Activated CD4-positive, alpha-beta T cell treated with anti-CD3 and anti-CD28 coated beads, Interleukin-2, amount 50 U/mL, for 24 hours (primary cell): Measurements from ENCODE around the gene KCNMB2.

Experiments
- DNase-seq, 2 donors: peaks; one replicate each; pipeline ENCODE4 v3.0.0-alpha.2; 2020; ENCODE audit warnings: low read depth in 1 of 2, low spot score in 1 of 2

The KCNMB2 gene

GRCh38 chr3:178567611-178568010, 31.4 kb downstream of the KCNMB2 start:
- DNase-seq: no peak

- DNase-seq: no peak
These were observed 32.0 kb downstream of the KCNMB2 start for GRCh38 chr3:178568155-178568731.

GRCh38 chr3:178568911-178569310, 32.7 kb downstream of the KCNMB2 start:
- no peak for DNase-seq

- DNase-seq: no peak
These were observed 33.6 kb downstream of the KCNMB2 start for GRCh38 chr3:178569826-178570225.

- no peak for DNase-seq
These were observed 47.8 kb downstream of the KCNMB2 start for GRCh38 chr3:178583963-178584575.

- DNase-seq: no peak
These were observed 48.6 kb downstream of the KCNMB2 start for GRCh38 chr3:178584722-178585380.

- DNase-seq: no peak
These were observed 49.2 kb downstream of the KCNMB2 start for GRCh38 chr3:178585454-178585853.

- no peak for DNase-seq
These were observed 49.8 kb downstream of the KCNMB2 start for GRCh38 chr3:178586076-178586475.

- no peak for DNase-seq
These were observed 52.4 kb downstream of the KCNMB2 start for GRCh38 chr3:178588628-178589027.

- DNase-seq: no peak
These were observed 57.5 kb downstream of the KCNMB2 start for GRCh38 chr3:178593786-178594185.

- DNase-seq: no peak
These were observed 61.1 kb downstream of the KCNMB2 start for GRCh38 chr3:178597371-178597770.

GRCh38 chr3:178602856-178603255, 66.6 kb downstream of the KCNMB2 start:
- no peak for DNase-seq

- DNase-seq: no peak
These were observed 67.5 kb downstream of the KCNMB2 start for GRCh38 chr3:178603735-178604134.

- no peak for DNase-seq
These were observed 82.0 kb downstream of the KCNMB2 start for GRCh38 chr3:178618197-178618596.

- no peak for DNase-seq
These were observed 82.7 kb downstream of the KCNMB2 start for GRCh38 chr3:178618896-178619295.

- DNase-seq: no peak
These were observed 87.5 kb downstream of the KCNMB2 start for GRCh38 chr3:178623666-178624255.

GRCh38 chr3:178624276-178624675, 88.0 kb downstream of the KCNMB2 start:
- no peak for DNase-seq

- DNase-seq: no peak
These were observed 88.9 kb downstream of the KCNMB2 start for GRCh38 chr3:178625053-178625600.

- no peak for DNase-seq
These were observed 91.8 kb downstream of the KCNMB2 start for GRCh38 chr3:178628037-178628436.

GRCh38 chr3:178629430-178630178, 93.4 kb downstream of the KCNMB2 start:
- DNase-seq: no peak

GRCh38 chr3:178631950-178632349, 95.7 kb downstream of the KCNMB2 start:
- DNase-seq: no peak
